Peyer's patch (tissue), 4 donors: ENCODE results near the gene CYP27C1. TPM values are rescaled to one million over a fixed set of nuclear protein-coding genes. Genes with fewer than 3 reads are reported as not detected.
A peak's percentile ranks its signal among the peaks of the same experiment; 100 is the strongest.

Source experiments
- DNase-seq, 3 donors: peaks; one replicate each; pipeline ENCODE4 v3.0.0-alpha.2; 2017 to 2019
- H3K27ac ChIP-seq, 4 donors: fragments of 200-600 bp; sonication (generic); one replicate each; pipeline ENCODE4 v1.5.1; 2016 to 2019
- H3K27me3 ChIP-seq, 2 donors: fragments of 200-600 bp; sonication (generic); one replicate each; pipeline ENCODE4 v1.5.1; 2019
- H3K36me3 ChIP-seq, 3 donors: fragments of 200-600 bp; sonication (generic); one replicate each; pipeline ENCODE4 v1.5.1; 2016 to 2019
- H3K4me1 ChIP-seq, 4 donors: fragments of 200-600 bp; sonication (generic); one replicate each; pipeline ENCODE4 v1.5.1; 2016 to 2019
- H3K4me3 ChIP-seq, 4 donors: fragments of 200-600 bp; sonication (generic); 1 replicate in 3 of 4; 2 replicates in 1 of 4; pipeline ENCODE4 v1.5.1; 2016 to 2019; ENCODE audit warnings: mild to moderate bottlenecking in 1 of 4
- H3K9me3 ChIP-seq, 4 donors: fragments of 200-600 bp; sonication (generic); one replicate each; pipeline ENCODE4 v1.5.1; 2016 to 2019; ENCODE audit warnings: mild to moderate bottlenecking in 1 of 4
- CTCF ChIP-seq, 6 experiments: fragments of 450-650 bp in 4 of 6; fragments of 200-600 bp in 2 of 6; sonication (generic) in 1 of 6; IDR thresholded peaks; one replicate each; pipeline ENCODE4 v1.5.1; 2017 to 2019; ENCODE audit warnings: antibody characterized with exemption in 6 of 6, mild to moderate bottlenecking in 3 of 6, moderate library complexity in 1 of 6
- POLR2A ChIP-seq, 2 donors: fragments of 450-650 bp; IDR thresholded peaks; one replicate each; pipeline ENCODE4 v1.5.1; 2017; ENCODE audit warnings: antibody characterized with exemption in 2 of 2, mild to moderate bottlenecking in 2 of 2, moderate library complexity in 2 of 2
- total RNA-seq, 4 donors: library from RNA; depleted of rRNA; stranded (reverse); fragments of >200 nt; gene quantifications; one replicate each; pipeline ENCODE4 v1.1.0, GENCODE V29; 2016

Gene CYP27C1
- under 1 TPM in 1 of 4 donors, not detected in 3; 0.13 TPM for total RNA-seq

GRCh38 chr2:127220102-127220767 lies at the start of gene CYP27C1:
Gene CYP27C1 (minus strand): TSS chr2:127220299. CDS start chr2:127220270, 29 bp downstream.
- peaks cover 0 to 14% of the 10 kb centered on the region in 2 donors for H3K27me3 ChIP-seq

GRCh38 chr2:127261804-127262406 lies 41.8 kb upstream of the CYP27C1 start:
- H3K27ac ChIP-seq = no peak overlapping the region
- TF ChIP-seq CTCF (IDR thresholded peaks at IDR 0.05) = no peak
- TF ChIP-seq POLR2A (IDR thresholded peaks at IDR 0.05) = no peak
- no peak for DNase-seq
- H3K27me3 ChIP-seq = no peaks in the 10 kb centered on the region
- no peaks in the 10 kb centered on the region for H3K4me1 ChIP-seq
- no peaks in the 10 kb centered on the region for H3K9me3 ChIP-seq
- H3K4me3 ChIP-seq = no peak overlapping the region
- H3K36me3 ChIP-seq = peaks cover 0 to 52% (median 0%) of the 10 kb centered on the region in 3 donors

More at GRCh38 chr2:127220102-127220767, at the start of gene CYP27C1:
- no peaks in the 10 kb centered on the region for H3K36me3 ChIP-seq
- no peaks in the 10 kb centered on the region for H3K9me3 ChIP-seq
- no peak for DNase-seq
- TF ChIP-seq POLR2A (IDR thresholded peaks at IDR 0.05) = no peak
- peak within 1 kb of the TSS; percentile 28 to 52 (median 42) for H3K4me3 ChIP-seq
- H3K4me1 ChIP-seq = peaks cover 3 to 12% (median 9%) of the 10 kb centered on the region in 4 donors
- H3K27ac ChIP-seq = peak within 1 kb of the TSS in 2 of 4 donors; percentile 17 to 25

- H3K27ac ChIP-seq = no peak overlapping the region
- no peaks in the 10 kb centered on the region for H3K4me1 ChIP-seq
- no peak overlapping the region for H3K4me3 ChIP-seq
- TF ChIP-seq CTCF (IDR thresholded peaks at IDR 0.05) (no peak), POLR2A (IDR thresholded peaks at IDR 0.05) (no peak)
- no peak for DNase-seq
- no peaks in the 10 kb centered on the region for H3K9me3 ChIP-seq
- no peaks in the 10 kb centered on the region for H3K27me3 ChIP-seq
- H3K36me3 ChIP-seq = peaks cover 0 to 59% (median 0%) of the 10 kb centered on the region in 3 donors
Measured at GRCh38 chr2:127259355-127259754, 39.3 kb upstream of the CYP27C1 start.

GRCh38 chr2:127256866-127257265 lies 36.8 kb upstream of the CYP27C1 start:
- H3K27me3 ChIP-seq = no peaks in the 10 kb centered on the region
- DNase-seq = no peak
- no peak for TF ChIP-seq CTCF (IDR thresholded peaks at IDR 0.05)
- TF ChIP-seq POLR2A (IDR thresholded peaks at IDR 0.05) = no peak
- no peak overlapping the region for H3K4me3 ChIP-seq
- peaks cover 0 to 55% (median 0%) of the 10 kb centered on the region in 3 donors for H3K36me3 ChIP-seq
- no peak overlapping the region for H3K27ac ChIP-seq
- H3K4me1 ChIP-seq = no peaks in the 10 kb centered on the region
- H3K9me3 ChIP-seq = no peaks in the 10 kb centered on the region

GRCh38 chr2:127256381-127256780 lies 36.3 kb upstream of the CYP27C1 start:
- DNase-seq = no peak
- H3K9me3 ChIP-seq = no peaks in the 10 kb centered on the region
- peaks cover 0 to 50% (median 0%) of the 10 kb centered on the region in 3 donors for H3K36me3 ChIP-seq
- H3K4me3 ChIP-seq = no peak overlapping the region
- H3K4me1 ChIP-seq = no peaks in the 10 kb centered on the region
- no peaks in the 10 kb centered on the region for H3K27me3 ChIP-seq
- H3K27ac ChIP-seq = no peak overlapping the region
- TF ChIP-seq POLR2A (IDR thresholded peaks at IDR 0.05) (no peak), CTCF (IDR thresholded peaks at IDR 0.05) (no peak)

GRCh38 chr2:127255721-127256120 lies 35.6 kb upstream of the CYP27C1 start:
- no peaks in the 10 kb centered on the region for H3K9me3 ChIP-seq
- TF ChIP-seq POLR2A (IDR thresholded peaks at IDR 0.05) = no peak
- no peak for TF ChIP-seq CTCF (IDR thresholded peaks at IDR 0.05)

More at GRCh38 chr2:127255721-127256120, 35.6 kb upstream of the CYP27C1 start:
- H3K36me3 ChIP-seq = peaks cover 0 to 44% (median 0%) of the 10 kb centered on the region in 3 donors
- no peak overlapping the region for H3K4me3 ChIP-seq
- H3K27me3 ChIP-seq = no peaks in the 10 kb centered on the region
- no peaks in the 10 kb centered on the region for H3K4me1 ChIP-seq
- H3K27ac ChIP-seq = no peak overlapping the region
- DNase-seq = no peak
